Keratinocyte (primary cell): ENCODE data around the gene UPK1A.

Experiments
- EZH2 ChIP-seq: IDR thresholded peaks from one replicate; pipeline ENCODE4 v1.6.1; 2012; ENCODE audit warnings: inconsistent platforms, mild to moderate bottlenecking, low read length, moderate library complexity
- TF ChIP-seq, protein P1 (sequence below), 3 experiments: IDR thresholded peaks in 1 of 3; conservative IDR thresholded peaks in 1 of 3; optimal IDR thresholded peaks in 1 of 3; 2 replicates in 2 of 3; 3 replicates in 1 of 3; pipeline versions ENCODE3 to v1.5.1; 2011; ENCODE audit warnings: low read length in 3 of 3, mild to moderate bottlenecking in 3 of 3, moderate library complexity in 2 of 3, control low read depth in 1 of 3, inconsistent platforms in 1 of 3; ENCODE audit not compliant: insufficient read depth in 2 of 3; ENCODE audit errors: extremely low read depth in 1 of 3

DNA sequence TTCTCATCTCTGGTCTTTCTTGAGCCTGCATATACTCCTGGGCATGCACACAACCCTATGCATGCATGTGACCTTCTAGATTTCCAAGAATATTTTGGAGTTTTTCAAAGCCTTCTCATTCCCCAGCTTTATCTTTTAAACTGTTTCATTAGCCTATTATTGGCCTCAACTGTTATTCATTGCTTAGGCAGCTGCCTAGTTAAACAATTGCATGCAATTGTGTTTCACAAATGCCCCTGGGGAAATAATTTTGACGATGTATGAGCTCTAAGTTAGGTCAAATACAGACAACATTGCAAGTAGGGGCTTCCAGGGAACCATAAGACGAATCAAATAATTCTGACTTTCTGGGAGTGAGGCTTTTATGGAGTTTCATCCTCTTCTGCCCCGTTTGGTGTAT is 2.3 kb upstream of the UPK1A start:
- TF ChIP-seq, protein P1, sequence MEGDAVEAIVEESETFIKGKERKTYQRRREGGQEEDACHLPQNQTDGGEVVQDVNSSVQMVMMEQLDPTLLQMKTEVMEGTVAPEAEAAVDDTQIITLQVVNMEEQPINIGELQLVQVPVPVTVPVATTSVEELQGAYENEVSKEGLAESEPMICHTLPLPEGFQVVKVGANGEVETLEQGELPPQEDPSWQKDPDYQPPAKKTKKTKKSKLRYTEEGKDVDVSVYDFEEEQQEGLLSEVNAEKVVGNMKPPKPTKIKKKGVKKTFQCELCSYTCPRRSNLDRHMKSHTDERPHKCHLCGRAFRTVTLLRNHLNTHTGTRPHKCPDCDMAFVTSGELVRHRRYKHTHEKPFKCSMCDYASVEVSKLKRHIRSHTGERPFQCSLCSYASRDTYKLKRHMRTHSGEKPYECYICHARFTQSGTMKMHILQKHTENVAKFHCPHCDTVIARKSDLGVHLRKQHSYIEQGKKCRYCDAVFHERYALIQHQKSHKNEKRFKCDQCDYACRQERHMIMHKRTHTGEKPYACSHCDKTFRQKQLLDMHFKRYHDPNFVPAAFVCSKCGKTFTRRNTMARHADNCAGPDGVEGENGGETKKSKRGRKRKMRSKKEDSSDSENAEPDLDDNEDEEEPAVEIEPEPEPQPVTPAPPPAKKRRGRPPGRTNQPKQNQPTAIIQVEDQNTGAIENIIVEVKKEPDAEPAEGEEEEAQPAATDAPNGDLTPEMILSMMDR (optimal IDR thresholded peaks at IDR 0.05 in 1 of 3, IDR thresholded peaks at IDR 0.05 in 1 of 3, conservative IDR thresholded peaks at IDR 0.05 in 1 of 3; ENCODE audit: extremely low read depth in 1 of 3, insufficient read depth in 2 of 3, low read length in 3 of 3), result no peak
- no peak for TF ChIP-seq EZH2
